ENCODE measurements around the gene MTA2. TPM values are rescaled to one million over a fixed set of nuclear protein-coding genes. Genes with fewer than 3 reads are reported as not detected.

Gene MTA2
- polyA plus RNA-seq, 1 donor from 2014 or later, result 130 TPM

DNA sequence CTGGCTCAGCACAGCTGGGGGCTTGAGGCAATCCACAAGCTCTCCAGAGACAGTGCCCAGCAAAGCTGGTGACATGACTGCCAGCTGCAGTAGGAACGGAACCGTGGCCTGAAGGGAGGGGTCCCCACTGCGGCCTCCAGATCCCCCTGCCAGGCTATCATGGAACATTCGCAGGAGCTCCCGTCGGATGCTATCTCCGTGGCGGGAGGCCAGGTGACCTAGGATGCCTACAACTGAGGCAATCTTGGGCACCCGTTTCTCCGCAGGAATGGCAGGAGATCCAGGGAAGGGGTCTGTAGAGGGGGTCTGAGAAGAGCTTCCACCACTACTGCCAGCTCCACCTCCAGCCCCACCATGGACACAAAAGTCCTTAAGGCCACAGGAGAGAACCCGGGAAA, 47.3 kb upstream of the MTA2 start:
- Histone ChIP-seq H4K20me1 (ENCODE audit: insufficient read depth) (no peaks in the 10 kb centered on the region), H3F3A (ENCODE audit: insufficient read depth, low read length, poor library complexity, severe bottlenecking) (no peaks in the 10 kb centered on the region), H3K4me3 (ENCODE audit: low read length) (no peak overlapping the region), H2AFZ (ENCODE audit: low read depth, low read length) (no peak overlapping the region), H3K79me2 (replicated peaks; ENCODE audit: insufficient read depth, low read length) (peaks cover 38% of the 10 kb centered on the region), H3K9ac (ENCODE audit: low read length) (no peak overlapping the region), H3K36me3 (ENCODE audit: insufficient read depth, low read length) (no peaks in the 10 kb centered on the region), H3K4me2 (ENCODE audit: low read length) (no peak overlapping the region), H3K27ac (ENCODE audit: low read length) (no peak overlapping the region), H3K9me2 (ENCODE audit: insufficient read depth, low read length) (no peaks in the 10 kb centered on the region), H3K27me3 (ENCODE audit: insufficient read depth, low read depth, low read length) (no peaks in the 10 kb centered on the region), H3K9me3 (ENCODE audit: low read length) (no peaks in the 10 kb centered on the region)
- TF ChIP-seq RAD21 (conservative IDR thresholded peaks at IDR 0.05) (no peak), SMC3 (conservative IDR thresholded peaks at IDR 0.05; ENCODE audit: poor library complexity) (no peak), MXI1 (conservative IDR thresholded peaks at IDR 0.05; ENCODE audit: poor library complexity, severe bottlenecking) (no peak), TAF1 (IDR thresholded peaks at IDR 0.05; ENCODE audit: low read depth) (no peak), EZH2 (IDR thresholded peaks at IDR 0.05; ENCODE audit: borderline replicate concordance, insufficient read depth, low read length, poor library complexity, severe bottlenecking) (no peak), EP300 (conservative IDR thresholded peaks at IDR 0.05; ENCODE audit: poor library complexity, severe bottlenecking) (no peak), POLR2AphosphoS5 (IDR thresholded peaks at IDR 0.05) (no peak)
- TF ChIP-seq, protein P1, sequence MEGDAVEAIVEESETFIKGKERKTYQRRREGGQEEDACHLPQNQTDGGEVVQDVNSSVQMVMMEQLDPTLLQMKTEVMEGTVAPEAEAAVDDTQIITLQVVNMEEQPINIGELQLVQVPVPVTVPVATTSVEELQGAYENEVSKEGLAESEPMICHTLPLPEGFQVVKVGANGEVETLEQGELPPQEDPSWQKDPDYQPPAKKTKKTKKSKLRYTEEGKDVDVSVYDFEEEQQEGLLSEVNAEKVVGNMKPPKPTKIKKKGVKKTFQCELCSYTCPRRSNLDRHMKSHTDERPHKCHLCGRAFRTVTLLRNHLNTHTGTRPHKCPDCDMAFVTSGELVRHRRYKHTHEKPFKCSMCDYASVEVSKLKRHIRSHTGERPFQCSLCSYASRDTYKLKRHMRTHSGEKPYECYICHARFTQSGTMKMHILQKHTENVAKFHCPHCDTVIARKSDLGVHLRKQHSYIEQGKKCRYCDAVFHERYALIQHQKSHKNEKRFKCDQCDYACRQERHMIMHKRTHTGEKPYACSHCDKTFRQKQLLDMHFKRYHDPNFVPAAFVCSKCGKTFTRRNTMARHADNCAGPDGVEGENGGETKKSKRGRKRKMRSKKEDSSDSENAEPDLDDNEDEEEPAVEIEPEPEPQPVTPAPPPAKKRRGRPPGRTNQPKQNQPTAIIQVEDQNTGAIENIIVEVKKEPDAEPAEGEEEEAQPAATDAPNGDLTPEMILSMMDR (IDR thresholded peaks at IDR 0.05; ENCODE audit: poor library complexity, severe bottlenecking), result no peak
- TF ChIP-seq, protein P2, sequence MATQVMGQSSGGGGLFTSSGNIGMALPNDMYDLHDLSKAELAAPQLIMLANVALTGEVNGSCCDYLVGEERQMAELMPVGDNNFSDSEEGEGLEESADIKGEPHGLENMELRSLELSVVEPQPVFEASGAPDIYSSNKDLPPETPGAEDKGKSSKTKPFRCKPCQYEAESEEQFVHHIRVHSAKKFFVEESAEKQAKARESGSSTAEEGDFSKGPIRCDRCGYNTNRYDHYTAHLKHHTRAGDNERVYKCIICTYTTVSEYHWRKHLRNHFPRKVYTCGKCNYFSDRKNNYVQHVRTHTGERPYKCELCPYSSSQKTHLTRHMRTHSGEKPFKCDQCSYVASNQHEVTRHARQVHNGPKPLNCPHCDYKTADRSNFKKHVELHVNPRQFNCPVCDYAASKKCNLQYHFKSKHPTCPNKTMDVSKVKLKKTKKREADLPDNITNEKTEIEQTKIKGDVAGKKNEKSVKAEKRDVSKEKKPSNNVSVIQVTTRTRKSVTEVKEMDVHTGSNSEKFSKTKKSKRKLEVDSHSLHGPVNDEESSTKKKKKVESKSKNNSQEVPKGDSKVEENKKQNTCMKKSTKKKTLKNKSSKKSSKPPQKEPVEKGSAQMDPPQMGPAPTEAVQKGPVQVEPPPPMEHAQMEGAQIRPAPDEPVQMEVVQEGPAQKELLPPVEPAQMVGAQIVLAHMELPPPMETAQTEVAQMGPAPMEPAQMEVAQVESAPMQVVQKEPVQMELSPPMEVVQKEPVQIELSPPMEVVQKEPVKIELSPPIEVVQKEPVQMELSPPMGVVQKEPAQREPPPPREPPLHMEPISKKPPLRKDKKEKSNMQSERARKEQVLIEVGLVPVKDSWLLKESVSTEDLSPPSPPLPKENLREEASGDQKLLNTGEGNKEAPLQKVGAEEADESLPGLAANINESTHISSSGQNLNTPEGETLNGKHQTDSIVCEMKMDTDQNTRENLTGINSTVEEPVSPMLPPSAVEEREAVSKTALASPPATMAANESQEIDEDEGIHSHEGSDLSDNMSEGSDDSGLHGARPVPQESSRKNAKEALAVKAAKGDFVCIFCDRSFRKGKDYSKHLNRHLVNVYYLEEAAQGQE (IDR thresholded peaks at IDR 0.05; ENCODE audit: borderline replicate concordance), result no peak

DNA sequence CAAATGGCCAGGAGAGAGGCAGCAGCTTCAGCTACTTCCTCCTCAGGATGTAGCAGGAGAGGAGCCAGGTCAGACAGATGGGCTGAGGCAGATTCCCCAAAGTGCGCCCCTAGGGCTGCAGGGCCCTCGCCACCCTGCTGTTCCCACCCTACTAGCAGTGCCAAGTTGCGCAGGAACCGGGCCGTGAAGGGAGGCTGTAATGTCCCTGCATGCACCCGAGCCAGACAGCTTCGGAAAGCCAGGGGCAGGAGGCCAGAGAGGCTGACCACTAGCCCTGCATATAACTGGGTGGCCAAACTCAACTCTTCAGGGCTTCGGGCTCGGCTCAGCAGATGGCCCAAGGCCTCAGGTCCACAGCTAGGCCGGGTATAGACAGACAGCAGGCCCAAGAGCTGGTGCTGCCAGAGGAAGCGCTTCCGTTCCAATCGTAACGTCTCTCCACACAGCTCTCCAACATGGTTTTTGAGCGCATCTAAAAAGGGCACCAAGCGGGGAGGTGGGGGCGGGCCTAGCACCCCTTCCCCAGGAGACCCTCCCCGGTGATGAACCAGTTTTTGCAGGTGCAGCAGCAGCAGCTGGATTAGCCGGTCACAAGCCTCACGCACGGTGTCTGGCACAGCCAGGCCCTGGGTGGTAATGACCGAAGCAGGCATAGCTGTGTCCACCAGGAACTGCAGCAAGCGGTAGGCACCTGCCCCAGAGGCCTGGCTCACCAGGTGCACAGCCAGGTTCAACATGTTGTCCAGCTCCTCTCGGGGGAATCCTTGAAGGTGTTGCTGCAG, 46.7 kb upstream of the MTA2 start:
- peaks cover 38% of the 10 kb centered on the region for H3K79me2 ChIP-seq (replicated peaks; ENCODE audit: insufficient read depth, low read length)
- no peaks in the 10 kb centered on the region for H3K27me3 ChIP-seq (ENCODE audit: insufficient read depth, low read depth, low read length)
- no peak overlapping the region for H3K4me2 ChIP-seq (ENCODE audit: low read length)
- no peaks in the 10 kb centered on the region for H3F3A ChIP-seq (ENCODE audit: insufficient read depth, low read length, poor library complexity, severe bottlenecking)
- H3K27ac ChIP-seq (ENCODE audit: low read length), result no peak overlapping the region
- no peaks in the 10 kb centered on the region for H3K9me3 ChIP-seq (ENCODE audit: low read length)
- H3K9ac ChIP-seq (ENCODE audit: low read length), result no peak overlapping the region
- no peak overlapping the region for H3K4me3 ChIP-seq (ENCODE audit: low read length)
- no peak overlapping the region for H2AFZ ChIP-seq (ENCODE audit: low read depth, low read length)
- no peaks in the 10 kb centered on the region for H3K36me3 ChIP-seq (ENCODE audit: insufficient read depth, low read length)
- no peaks in the 10 kb centered on the region for H3K9me2 ChIP-seq (ENCODE audit: insufficient read depth, low read length)
- TF ChIP-seq RAD21 (conservative IDR thresholded peaks at IDR 0.05) (no peak), EP300 (conservative IDR thresholded peaks at IDR 0.05; ENCODE audit: poor library complexity, severe bottlenecking) (no peak), TAF1 (IDR thresholded peaks at IDR 0.05; ENCODE audit: low read depth) (no peak), MXI1 (conservative IDR thresholded peaks at IDR 0.05; ENCODE audit: poor library complexity, severe bottlenecking) (no peak), EZH2 (IDR thresholded peaks at IDR 0.05; ENCODE audit: borderline replicate concordance, insufficient read depth, low read length, poor library complexity, severe bottlenecking) (no peak), SMC3 (conservative IDR thresholded peaks at IDR 0.05; ENCODE audit: poor library complexity) (no peak), POLR2AphosphoS5 (IDR thresholded peaks at IDR 0.05) (no peak)
- TF ChIP-seq, protein P1 (IDR thresholded peaks at IDR 0.05; ENCODE audit: poor library complexity, severe bottlenecking), result no peak
- TF ChIP-seq, protein P2 (IDR thresholded peaks at IDR 0.05; ENCODE audit: borderline replicate concordance), result no peak
- no peaks in the 10 kb centered on the region for H4K20me1 ChIP-seq (ENCODE audit: insufficient read depth)
